Stimulated activated CD8-positive, alpha-beta memory T cell treated with anti-CD3 and anti-CD28 coated beads, Interleukin-2, amount 100 ng/mL, for 1 hour (primary cell): ENCODE results near the gene PRDM5.
"Not testable (repeated sequence)": the region's sequence is repeated elsewhere in the genome, so short reads cannot be mapped to it uniquely, and the experiment has no call there.

Source experiments
- DNase-seq, 2 donors: peaks; one replicate each; pipeline ENCODE4 v3.0.0-alpha.2; 2020; ENCODE audit warnings: low read depth in 2 of 2

Gene PRDM5

DNA sequence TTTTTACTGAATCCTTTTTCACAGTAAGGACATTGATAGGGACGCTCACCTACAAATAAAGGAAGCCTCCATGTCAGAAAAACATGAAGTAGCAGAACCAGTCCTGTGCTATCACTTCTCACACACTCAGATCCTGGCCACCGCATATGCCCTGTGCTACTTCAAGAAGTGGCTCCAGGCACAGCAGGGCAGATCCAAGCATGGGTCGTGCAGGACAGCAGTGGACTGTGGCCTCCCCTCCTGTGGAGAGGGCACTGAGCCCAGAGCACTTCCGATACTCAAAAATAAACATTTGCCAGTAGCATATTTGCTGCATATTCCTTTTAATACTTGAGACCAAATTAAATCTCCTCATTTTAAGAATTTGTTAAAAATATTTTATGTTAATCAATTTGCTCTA, 167.9 kb downstream of the PRDM5 start:
- no peak for DNase-seq

DNA sequence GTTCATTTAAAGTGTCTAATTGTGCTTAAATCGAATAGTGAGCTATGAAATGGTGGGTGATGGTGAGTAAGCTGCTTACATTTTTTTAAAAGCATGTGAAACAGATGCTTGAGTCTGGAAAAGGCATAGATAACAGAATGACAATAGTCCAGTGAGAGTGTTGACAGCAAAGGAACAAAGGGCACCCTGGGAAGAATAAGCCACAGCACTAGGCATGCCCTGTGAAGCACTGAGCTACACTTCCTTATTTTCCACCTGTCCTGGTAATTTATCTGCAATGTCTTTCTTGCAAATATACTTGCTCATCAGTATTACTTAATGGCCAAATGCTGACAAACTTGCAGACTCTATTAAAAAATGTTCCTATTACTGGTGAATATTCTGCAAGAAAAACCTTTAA, 168.7 kb downstream of the PRDM5 start:
- no peak for DNase-seq

DNA sequence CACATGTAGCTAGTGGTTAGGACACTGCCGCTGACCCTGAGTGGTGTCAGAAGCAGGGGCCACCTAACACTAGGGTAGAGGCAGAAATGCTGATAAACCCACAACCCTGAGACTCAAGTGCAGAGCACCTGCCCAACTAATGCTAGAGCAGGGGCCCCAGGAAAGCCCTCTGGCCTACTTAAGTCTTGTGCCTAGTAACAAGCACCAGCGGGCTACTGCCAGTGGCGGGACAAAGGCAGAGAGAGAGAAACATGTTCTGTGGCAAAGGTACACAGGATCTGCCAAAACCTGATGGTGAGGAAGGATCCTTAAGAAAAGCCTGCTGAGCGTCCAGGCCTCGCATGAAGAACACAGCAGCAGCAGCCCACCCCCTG, 172.4 kb downstream of the PRDM5 start:
- DNase-seq, result no peak

DNA sequence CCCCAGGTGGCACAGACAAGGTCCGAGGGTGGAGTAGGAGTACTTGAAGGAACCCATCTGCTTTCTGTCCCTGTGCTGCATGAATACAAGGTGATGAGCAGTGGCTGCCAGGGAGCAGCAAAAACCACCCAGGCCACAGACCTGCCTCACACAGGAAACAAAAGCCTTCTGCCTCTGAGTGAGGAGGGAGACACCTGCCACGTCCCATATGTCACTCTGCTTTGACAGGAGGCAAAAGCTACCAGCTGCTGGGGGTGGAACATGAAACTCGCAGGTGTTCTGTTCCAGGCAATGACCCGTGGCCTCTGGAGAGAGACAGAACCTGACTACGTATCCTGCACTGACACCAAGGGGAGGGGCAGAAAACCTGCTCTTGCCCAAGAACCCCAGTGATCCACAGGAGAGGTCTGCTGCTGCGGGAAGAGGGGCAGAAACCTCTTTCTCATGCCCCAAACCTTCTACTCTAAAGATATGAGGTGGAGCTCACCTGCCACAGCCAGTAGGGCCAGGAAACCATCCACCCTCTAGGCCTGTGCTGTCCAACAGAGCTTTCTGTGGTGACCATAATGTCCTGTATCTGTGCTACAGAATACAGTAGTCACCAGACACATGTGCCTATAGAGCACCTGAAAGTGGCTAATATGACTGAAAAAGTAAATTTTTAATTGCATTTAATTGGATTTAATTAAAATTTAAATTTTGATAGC, 172.9 kb downstream of the PRDM5 start:
- DNase-seq, result no peak

DNA sequence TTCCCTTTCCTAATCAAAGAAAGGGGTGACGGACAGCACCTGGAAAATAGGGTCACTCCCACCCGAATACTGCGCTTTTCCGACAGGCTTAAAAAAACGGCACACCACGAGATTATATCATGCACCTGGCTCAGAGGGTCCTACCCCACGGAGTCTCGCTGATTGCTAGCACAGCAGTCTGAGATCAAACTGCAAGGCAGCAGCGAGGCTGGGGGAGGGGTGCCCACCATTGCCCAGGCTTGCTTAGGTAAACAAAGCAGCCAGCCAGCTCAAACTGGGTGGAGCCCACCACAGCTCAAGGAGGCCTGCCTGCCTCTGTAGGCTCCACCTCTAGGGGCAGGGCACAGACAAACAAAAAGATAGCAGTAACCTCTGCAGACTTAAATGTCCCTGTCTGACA, 180.9 kb downstream of the PRDM5 start:
- not testable (repeated sequence) for DNase-seq

DNA sequence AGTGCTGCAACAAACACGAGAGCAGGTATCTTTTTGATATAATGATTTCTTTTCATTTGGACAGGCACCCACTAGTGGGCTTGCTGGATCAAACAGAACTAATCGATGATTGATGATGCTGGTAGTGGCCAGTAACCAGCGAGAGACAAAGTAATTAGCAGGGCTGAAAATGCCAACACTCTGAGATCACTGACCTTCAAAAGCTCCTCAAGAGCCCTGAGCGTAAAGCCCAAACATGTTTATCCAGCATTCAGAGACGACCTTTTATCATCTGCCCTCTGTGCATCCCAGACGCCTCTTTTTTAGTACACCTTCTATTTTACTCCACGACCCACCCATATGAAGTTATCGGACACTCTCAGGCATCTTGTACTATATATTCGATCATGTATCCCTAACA, 186.2 kb downstream of the PRDM5 start:
- no peak for DNase-seq

DNA sequence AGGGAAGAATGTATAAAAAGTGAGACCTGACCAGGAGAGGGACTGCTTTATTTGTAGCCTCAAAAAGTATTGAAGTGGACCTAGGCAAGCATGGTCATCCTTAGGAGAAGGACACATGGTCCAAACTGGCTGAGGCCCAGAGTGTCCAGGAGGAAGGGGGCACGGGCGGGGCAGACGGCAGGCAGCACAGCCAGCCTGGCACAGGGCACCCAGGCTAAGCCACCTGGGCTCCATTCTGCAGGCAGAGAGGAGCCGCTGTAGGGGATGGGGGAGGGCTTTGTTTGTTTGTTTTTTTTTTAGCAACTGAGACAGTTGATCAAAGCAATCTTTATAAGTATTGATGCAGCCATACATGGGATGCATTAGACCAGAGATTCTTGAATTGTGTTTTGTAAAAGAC, 188.6 kb downstream of the PRDM5 start:
- no peak for DNase-seq

DNA sequence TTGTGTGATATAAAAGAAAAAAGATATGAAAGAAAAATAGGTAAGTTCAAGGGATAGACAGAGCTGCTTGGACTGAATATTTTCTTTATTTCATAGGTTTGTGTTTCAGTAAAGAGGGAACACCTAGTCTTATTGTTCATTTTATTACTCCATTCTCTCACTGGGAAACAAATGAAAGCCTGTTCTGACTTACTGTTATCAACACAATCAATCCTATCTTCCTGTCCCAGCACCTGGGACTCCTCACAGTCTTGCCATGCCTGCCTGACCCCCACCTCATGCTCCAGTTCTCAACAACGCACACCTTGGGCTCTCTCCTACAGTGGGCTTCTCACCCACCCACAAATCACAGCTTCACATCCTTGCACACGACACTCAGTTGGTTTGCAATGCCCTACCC, 189.5 kb downstream of the PRDM5 start:
- DNase-seq, result no peak

DNA sequence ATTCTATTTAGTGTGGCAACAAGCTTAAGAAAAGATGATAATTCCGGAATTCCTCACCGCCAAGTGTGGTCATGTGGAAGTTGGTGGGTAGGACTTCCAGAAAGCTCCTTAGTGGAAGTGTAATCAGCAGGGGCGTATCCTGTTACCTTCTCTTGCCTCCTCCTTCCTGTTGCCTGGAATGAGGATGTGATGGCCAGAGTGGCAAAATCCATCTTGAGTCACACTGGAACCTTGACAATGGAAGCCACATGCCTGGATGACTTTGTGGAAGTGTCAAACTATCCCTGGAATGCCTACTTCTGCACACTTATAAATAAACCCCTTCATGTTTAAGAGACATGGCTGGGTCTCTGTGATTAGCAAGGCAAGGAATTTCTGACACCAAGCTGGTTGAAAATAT, 191.0 kb downstream of the PRDM5 start:
- no peak for DNase-seq

DNA sequence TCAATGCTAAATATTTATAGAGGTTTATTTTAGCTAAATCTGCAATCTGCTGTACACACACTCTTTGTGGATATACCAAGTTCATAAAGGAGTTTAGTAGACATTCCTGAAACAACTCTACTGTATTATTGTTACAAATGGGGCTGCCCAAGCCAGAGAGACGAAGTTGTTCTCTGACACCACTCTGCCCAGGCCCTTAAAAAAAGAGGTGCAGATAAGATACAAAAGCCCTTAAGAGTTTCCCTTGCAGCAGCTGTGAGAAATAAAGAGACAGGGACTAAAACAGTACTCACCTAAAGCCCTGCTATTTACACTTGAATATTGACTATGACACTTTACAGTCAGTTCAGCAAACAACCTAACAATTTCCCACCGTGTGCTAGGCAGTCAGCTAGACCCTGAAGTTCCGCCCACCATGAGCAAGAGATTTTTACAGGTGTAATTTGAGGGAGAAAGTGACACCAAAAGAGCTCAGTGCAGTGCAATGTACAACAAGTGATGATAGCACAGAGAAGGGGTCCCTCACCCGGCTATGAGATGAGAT, 191.7 kb downstream of the PRDM5 start:
- no peak for DNase-seq

DNA sequence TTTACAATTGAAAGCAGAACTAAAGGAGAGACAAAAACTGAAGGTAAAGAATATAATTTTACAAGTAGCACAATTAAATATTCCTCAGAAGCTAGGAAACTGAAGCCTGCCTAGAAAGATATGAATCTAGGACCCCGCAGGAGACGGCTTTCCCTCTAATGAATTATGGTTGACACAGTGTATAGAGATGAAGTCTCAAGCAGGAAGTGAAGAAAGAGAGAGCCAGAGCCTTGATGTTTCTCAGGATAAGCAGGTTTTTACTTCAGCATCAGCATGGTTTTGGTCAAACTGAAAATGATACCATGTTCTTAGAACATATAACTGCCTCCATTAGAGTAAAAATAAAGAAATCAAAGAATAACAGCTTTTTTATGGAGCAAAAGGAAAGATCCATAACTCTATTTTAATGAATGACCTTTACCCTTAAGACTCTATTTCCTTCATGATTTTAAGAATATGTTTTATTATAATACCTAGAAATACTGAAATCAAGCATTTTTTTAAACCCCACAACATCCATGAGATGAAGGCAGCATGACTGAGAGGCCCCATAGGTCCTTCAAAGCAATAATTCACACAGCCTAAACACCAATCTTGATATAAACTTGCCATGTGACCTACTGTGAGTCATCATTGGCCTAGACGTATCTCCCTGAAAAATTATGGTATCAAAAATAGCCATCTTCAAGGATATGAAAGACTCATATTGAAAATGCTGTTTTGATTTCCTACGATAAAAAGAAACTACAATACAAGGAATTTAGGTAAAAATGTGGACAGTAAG, 193.4 kb downstream of the PRDM5 start:
- no peak for DNase-seq

DNA sequence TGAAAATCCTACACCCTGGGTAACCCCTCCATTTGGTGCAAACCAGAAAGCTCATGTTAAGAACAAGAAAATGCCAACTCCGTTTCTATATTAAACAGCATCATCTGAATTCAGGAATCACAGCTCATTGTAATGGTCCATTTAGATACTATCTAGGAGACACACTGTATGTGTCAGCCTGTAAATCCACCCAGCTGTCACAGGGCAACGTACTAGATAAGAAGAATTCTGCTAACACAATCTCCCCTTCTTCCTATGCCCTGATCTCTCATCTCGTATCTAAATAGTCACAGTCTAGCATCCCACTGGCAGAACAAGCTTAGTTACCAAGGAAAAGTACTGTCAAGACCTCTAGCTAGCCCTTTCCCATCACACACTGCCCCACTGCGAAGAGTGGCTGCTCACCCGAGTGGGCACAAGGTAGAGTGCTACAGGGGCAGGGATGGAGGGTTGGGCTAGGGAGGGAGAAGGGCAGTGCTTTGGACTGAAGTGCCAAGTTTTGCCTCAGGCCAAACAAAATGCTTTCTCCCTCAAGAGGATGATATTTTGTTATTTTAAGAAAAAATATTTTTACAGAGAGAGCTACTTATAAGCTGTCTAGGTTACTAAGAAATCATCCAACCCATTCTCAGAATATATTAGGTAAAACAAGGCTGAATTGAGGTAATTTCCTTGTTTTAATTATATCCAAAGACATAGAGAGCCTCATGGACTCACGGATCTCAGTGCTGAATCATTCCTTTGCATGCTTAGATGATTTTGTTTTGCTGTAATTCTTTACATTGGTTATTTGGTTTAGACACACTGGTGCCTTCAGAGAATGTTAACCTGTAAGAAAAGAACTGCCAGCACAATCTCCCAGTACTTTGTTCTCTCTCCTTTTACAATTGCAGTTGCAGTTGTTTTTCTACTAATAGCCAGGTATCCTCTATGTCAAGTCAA, 196.6 kb downstream of the PRDM5 start:
- DNase-seq, result no peak

DNA sequence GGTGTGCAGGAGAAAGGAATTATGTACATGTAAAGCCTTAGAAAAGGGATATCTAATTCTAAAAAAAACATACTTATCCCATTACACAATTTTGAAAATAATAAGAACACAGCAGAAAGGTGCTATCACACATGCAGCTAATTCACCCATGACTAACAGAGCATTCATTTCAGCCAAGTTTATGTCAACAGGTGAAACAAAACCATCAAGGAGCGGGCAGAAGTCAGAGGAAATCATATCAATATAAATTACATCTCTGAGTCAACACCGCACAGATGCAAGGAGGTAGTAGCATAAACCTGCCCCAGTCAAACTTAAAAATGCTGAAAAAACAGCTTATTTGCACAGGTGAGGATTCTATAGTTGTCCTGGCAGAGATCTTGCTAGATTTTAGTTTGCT, 197.9 kb downstream of the PRDM5 start:
- DNase-seq, result no peak

DNA sequence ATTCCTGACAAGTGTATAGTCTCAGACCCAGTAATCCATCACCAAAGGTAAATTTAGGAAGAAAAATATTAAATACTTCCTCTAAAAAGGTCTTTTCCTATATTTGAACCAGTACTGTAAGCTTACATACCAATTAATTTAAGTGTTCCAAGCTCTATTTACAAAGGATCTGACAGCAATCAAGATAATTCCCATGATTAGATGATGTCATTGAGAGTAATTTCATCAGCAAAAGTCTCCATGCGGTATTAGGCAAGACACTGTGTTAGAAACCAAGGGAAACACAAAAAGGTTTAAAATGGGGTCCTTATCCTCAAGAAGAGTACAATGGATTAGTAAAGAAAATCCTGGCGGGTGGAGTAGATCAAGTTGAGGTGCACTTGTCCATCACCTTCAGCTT, 198.5 kb downstream of the PRDM5 start:
- no peak for DNase-seq

DNA sequence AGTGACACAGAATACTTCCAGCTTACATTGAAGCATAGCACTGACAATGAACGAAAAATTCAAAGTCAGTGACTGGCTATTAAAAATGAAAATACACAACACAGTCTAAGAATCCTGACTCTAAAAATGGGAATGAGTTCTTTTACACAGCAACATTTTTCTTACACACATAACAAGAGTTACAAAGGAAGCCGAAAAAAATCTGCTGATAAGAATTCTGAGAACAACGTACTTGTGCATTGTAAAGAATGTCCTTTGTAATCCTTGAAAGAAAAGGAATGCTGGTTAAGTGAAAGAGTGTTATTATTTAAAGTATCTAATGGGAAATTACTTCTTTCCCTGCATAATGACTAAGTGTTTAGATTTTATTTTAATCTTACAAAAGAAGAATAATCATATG, 199.4 kb downstream of the PRDM5 start:
- no peak for DNase-seq

DNA sequence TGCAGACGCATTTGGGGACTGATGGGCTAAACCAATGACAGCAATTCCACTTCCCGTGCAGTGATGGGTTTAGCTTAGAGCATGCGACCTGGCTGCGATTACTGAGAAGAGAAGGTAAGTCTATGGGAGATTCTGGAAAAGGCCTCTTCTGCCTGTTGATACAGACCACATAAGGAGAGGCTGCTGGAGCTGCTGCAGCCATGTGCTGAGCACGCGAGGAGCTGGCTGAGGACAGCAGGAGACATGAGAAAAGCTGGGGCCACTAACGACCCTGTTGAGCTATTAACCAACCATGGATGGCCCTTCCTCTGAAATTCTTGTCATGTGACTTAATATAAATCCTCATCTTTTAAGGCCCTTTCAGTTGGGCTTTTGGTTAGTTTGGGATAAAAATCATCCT, 199.9 kb downstream of the PRDM5 start:
- DNase-seq, result no peak

DNA sequence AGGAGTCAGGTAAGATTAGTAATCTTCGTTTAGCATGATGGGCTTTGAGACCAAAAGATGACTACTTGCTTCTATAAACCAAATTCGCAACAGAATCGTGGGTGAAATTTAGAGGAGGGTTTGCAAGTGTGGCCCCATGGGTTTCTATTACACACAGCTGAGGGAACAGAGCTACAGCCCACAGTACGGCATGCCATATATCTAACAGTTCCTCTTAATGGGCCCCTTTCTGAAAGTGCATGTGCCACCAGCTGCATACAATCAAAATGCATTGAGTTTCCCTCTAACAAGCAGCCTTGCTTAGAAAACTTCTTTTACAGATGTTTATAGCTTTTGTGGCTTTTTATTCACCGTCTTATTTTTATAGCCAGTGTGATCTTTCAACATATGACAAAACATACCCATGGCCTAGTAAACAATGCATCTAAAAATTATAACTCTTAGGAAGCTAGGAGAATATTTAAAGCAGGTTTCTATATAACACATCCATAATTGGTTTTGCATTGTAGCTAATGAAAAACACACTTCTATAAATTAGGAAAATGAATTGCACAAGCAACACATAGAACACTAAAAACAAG, 202.1 kb downstream of the PRDM5 start:
- no peak for DNase-seq

DNA sequence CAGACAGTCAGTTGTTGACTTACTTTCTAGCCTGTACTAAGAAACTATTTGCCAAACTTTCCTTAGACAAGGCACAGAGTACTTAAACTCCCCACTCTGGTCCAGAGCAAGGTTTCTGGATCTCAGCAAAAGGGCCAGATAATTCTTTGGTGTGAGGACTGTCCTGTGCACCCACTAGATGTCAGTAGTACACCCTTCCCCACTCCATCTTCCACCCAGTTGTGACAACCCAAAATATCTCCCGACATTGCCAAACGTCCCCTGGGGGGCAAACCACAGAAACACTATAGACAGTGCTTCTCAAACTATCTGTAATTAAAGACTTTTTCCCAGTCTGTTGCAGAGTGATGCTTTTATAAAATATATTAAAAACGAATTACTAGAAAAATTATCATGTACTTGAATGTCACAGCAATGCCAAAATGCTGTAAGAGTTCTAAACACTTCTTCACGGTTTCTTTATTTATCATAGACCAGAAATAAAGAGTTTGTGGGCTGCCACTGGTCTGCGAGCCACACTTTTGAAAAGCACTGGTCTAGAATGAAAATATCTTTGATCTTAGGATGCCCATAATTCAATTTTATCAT, 203.5 kb downstream of the PRDM5 start:
- no peak for DNase-seq

DNA sequence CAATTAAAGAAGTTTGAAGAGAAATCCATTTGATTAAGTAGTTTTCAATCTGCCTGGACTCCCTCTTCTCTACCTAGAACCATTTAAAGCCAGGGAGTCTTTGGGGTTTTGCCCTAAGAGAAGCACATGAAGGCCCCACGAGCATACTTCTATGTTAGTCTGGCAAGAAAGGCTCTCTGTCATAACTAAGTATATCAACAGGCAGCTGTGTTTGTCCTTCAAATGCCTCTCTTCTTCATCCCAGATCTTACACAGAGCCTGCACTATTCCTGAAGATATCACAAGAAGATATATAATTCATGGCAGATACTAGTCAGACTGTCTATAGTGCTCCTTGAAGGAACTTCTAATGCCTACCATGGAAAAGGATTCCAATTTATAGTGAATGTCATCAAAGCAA, 206.2 kb downstream of the PRDM5 start:
- no peak for DNase-seq

DNA sequence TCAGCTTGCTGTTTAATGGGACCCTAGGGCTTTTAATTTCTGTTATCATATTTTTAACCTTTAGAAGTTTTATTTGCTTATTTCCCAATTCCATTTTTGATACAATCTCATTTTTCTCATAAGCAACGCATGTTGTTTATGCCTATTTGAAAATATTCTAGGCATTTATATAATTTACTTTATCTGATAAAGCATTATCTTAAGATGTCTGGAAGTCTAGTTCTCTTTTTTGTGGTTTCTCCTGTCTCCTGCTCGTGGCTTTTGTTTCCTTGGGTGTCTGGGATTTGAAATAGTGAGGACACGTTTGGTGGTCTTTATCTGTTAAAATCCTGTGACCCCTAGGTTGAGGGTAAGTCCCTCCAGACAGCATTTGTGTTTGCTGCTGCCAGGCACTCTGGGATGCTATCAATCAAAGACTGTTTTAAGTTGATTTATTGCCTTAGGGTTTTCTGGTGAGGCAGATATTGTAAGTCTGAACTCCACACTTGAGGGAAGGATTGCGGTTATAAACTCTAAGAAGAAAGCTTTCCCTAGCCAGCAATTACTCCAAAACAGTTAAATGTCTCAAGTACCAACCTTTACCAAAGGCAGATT, 208.0 kb downstream of the PRDM5 start:
- DNase-seq, result no peak

DNA sequence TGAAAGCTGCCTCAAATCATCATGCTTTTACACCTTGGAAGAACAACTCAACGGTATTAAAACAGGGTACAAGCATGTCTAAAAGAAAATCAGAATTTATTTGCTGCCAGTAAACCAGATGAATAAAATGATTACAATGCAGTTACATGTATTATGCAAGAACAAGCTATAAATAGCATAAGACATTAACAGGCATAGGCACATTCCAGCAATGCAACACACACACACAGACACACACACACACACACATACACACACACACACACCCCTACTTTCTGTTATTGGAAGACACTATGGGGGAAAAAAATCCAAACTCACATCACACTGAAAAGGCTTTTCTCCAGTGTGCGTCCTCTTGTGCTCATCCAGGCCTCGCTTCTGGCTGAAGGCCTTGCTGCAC, 212.5 kb downstream of the PRDM5 start:
- no peak for DNase-seq
